GM12874 (cell line): ENCODE measurements around the gene KLHDC2.

Experiments used
- TF ChIP-seq, protein P1 (sequence below): IDR thresholded peaks from 2 replicates; pipeline ENCODE4 v1.5.1; 2011; ENCODE audit warnings: low read depth, mild to moderate bottlenecking, control low read depth, low read length, moderate library complexity; ENCODE audit not compliant: insufficient read depth

The KLHDC2 gene

DNA sequence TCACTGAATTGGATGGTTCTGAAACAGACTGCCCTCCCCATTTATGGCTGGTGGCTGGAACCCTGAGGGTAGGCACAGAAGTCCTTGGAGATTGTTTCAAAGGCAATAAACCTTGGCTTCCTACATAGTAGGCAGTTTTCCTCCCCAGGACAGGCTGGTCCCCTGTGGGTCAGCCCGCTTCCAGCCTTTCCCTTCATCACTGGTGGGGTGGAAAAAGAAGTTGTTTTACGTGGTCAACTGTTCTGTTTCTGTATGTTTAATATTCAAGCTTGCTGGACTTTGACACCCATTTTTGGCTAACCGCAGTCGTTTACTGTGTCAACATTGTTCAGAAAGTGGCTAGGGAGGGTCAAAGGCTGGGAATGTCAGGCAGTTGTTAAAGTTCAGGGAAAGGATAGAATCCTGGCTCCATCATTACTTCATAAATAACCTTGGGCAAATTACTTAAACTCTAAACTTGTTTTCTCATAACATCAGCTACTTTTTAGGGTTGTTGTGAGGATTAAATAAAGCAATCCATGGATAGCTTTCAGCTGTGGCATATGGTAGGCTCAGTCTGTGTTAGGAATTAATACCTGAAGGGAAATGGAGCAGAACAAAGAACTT, 2.4 kb downstream of the KLHDC2 start:
- TF ChIP-seq, protein P1, sequence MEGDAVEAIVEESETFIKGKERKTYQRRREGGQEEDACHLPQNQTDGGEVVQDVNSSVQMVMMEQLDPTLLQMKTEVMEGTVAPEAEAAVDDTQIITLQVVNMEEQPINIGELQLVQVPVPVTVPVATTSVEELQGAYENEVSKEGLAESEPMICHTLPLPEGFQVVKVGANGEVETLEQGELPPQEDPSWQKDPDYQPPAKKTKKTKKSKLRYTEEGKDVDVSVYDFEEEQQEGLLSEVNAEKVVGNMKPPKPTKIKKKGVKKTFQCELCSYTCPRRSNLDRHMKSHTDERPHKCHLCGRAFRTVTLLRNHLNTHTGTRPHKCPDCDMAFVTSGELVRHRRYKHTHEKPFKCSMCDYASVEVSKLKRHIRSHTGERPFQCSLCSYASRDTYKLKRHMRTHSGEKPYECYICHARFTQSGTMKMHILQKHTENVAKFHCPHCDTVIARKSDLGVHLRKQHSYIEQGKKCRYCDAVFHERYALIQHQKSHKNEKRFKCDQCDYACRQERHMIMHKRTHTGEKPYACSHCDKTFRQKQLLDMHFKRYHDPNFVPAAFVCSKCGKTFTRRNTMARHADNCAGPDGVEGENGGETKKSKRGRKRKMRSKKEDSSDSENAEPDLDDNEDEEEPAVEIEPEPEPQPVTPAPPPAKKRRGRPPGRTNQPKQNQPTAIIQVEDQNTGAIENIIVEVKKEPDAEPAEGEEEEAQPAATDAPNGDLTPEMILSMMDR: no peak

DNA sequence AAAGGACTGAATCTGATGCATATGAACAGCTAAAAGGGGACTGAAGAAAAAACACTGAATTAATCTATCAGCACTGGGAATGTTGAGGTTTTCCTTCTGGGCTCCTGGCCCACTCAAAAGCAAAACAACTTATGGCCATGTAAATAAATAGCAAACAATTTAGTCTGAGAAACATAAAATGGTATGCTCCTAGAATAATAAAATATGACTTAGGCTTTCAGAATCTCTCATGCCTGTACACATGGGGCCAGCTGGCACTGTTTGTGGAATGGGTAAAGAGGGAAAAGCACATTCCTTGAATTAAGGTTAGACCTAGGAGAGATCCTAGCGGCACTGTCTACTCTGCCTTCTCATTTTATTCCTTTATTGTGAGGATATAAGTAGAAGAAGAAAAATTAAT, 6.2 kb downstream of the KLHDC2 start:
- TF ChIP-seq, protein P1: no peak

DNA sequence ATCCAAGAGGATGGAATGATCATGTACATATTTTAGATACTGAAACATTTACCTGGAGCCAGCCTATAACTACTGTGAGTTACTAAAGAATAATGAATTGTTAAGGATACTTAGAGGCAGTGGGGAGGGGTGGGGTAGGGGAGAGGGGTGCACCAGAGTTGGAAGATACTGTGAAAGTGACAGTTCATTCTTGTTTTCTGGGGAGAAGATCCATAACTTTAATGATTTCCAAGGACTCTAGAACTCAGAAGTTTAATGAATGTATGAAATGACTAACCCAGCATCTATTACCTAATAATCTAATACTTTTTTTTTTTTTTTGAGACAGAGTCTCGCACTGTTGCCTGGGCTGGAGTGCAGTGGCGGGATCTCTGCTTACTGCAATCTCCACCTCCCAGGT, 10.5 kb downstream of the KLHDC2 start:
- TF ChIP-seq, protein P1: no peak

DNA sequence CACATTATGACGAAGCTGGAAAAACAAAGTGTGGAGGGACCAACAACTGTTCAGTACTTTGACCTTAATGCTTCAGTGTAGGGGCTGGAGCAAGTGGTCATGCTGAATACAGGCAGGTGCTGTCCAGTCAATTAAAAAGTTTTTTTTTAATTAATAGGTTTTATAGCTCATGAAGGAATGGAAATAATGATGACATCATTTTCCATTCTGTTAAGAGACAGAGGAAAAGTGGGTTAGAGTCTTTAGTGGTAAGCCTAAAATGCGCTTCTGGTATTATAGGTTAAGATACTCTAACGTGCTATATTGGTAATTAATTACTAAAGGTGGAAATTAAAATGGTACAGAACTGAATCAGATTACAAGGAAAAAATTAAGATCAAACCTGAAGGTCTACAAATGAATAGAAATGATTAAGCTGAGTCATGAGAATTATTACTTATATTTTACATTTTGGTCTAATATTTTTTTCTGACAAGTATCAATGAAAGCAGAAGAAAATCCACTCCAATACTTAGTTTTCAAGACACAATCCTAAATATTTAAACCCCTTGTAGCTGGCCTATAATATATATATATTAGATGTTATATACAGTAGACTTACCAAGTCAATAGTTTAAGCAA, 15.6 kb downstream of the KLHDC2 start:
- TF ChIP-seq, protein P1: no peak

DNA sequence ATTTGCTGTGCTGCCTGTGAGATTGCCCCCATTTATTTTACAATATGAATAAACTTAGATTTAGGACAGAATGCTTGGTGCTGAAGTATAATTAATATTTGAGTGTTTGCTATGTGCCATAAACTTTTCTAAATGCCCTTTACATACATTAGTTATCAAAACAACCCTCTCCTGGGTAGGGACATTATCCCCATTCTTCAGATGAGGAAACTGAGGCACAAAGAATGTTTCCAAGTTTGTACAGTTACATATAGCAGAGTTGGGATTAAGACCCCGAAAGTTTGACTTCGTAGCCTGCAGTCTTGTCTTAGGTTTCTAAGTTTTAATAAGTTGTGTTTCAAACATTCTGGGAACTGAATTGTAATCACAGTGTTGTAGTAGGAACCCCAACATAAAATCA, 18.4 kb downstream of the KLHDC2 start:
- TF ChIP-seq, protein P1: no peak

DNA sequence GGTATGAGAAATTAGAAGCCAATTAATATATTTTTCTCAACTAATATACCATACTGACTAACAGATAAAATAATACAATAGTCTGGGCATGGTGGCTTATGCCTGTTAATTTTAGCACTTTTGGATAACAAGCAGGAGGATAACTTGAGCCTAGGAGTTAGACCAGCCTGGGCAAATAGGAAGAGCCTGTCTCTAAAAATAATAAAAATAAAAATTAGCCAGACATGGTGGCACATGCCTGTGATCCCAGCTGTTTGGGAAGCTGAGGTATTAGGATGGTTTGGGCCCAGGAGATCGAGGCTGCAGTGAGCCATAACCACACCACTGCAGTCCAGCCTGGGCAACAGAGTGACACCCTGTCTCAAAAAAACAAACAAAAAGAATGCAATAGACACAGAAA, 24.7 kb downstream of the KLHDC2 start:
- TF ChIP-seq, protein P1: no peak

DNA sequence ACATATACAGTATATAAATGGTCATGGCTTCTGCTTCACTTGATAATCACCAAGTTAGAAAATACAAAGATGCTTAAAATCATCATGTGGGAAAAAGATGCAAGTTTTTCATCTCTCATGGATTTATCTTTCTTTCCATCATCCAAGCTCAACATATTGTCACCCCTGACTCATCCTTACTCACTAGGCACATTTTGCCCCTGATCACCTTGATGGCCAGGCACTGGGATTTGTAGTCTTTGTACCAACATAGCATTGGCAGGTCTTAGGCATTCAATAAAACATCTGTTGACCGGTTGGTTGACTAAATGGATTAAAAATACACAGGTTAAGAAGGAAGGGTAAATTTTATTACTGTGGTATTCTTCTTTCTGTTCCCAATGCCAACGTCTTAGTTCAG, 28.1 kb downstream of the KLHDC2 start:
- TF ChIP-seq, protein P1: no peak
